Astrocyte (in vitro differentiated cells and primary cell): ENCODE data around the gene ARMH1. TPM values are rescaled to one million over a fixed set of nuclear protein-coding genes. Genes with fewer than 3 reads are reported as not detected.

Source experiments
- DNase-seq: peaks from one replicate; pipeline ENCODE4 v3.0.0-alpha.2; 2010; ENCODE audit warnings: low read depth
- FAIRE-seq: peaks from 2 replicates; lab custom pipeline; 2011; peaks lifted over from hg19 to GRCh38; lab: Jason Lieb, UNC
- H2AFZ ChIP-seq: 2 replicates; pipeline ENCODE4 v1.6.0; 2012; ENCODE audit warnings: low read depth, low read length, inconsistent platforms
- H3K27ac ChIP-seq: 2 replicates; pipeline ENCODE4 v1.5.1; 2011; ENCODE audit warnings: low read depth, low read length, inconsistent platforms
- H3K27me3 ChIP-seq: 2 replicates; pipeline ENCODE4 v1.6.0; 2011; ENCODE audit warnings: low read length, inconsistent platforms; ENCODE audit not compliant: insufficient read depth
- H3K36me3 ChIP-seq: 2 replicates; pipeline ENCODE4 v1.5.1; 2011; ENCODE audit warnings: low read length, inconsistent platforms; ENCODE audit not compliant: insufficient read depth
- H3K4me1 ChIP-seq: 2 replicates; pipeline ENCODE4 v1.5.1; 2011; ENCODE audit warnings: low read length, inconsistent platforms; ENCODE audit not compliant: insufficient read depth
- H3K4me2 ChIP-seq: 2 replicates; pipeline ENCODE4 v1.6.0; 2012; ENCODE audit warnings: low read length, inconsistent platforms
- H3K4me3 ChIP-seq: 2 replicates; pipeline ENCODE4 v1.5.1; 2011; ENCODE audit warnings: low read depth, mild to moderate bottlenecking, low read length, inconsistent platforms; ENCODE audit not compliant: insufficient read depth
- H3K79me2 ChIP-seq: 2 replicates; pipeline ENCODE4 v1.6.0; 2012; ENCODE audit warnings: mild to moderate bottlenecking, low read length, inconsistent platforms; ENCODE audit not compliant: insufficient read depth
- H3K9ac ChIP-seq: 2 replicates; pipeline ENCODE4 v1.6.0; 2012; ENCODE audit warnings: mild to moderate bottlenecking, low read length, inconsistent platforms
- H3K9me3 ChIP-seq: 2 replicates; pipeline ENCODE4 v1.5.1; 2012; ENCODE audit warnings: low read depth, mild to moderate bottlenecking, low read length, inconsistent platforms; ENCODE audit not compliant: insufficient read depth
- H4K20me1 ChIP-seq: 2 replicates; pipeline ENCODE4 v1.6.0; 2012; ENCODE audit warnings: low read length, inconsistent platforms; ENCODE audit not compliant: insufficient read depth
- H3K27ac Mint-ChIP-seq: one replicate; pipeline ENCODE4 v1.8.0; 2021; ENCODE audit warnings: mild to moderate bottlenecking, mixed read lengths; ENCODE audit not compliant: unreplicated experiment
- H3K27me3 Mint-ChIP-seq: one replicate; pipeline ENCODE4 v1.8.0; 2021; ENCODE audit warnings: low read depth, mixed read lengths; ENCODE audit not compliant: unreplicated experiment
- H3K36me3 Mint-ChIP-seq: one replicate; pipeline ENCODE4 v1.8.0; 2021; ENCODE audit warnings: low read depth, mixed read lengths; ENCODE audit not compliant: unreplicated experiment
- H3K4me1 Mint-ChIP-seq: one replicate; pipeline ENCODE4 v1.8.0; 2021; ENCODE audit warnings: low read depth, mixed read lengths; ENCODE audit not compliant: unreplicated experiment
- H3K4me3 Mint-ChIP-seq: one replicate; pipeline ENCODE4 v1.8.0; 2021; ENCODE audit warnings: mild to moderate bottlenecking, moderate library complexity, mixed read lengths; ENCODE audit not compliant: unreplicated experiment
- H3K9me3 Mint-ChIP-seq: one replicate; pipeline ENCODE4 v1.8.0; 2021; ENCODE audit warnings: mild to moderate bottlenecking, mixed read lengths; ENCODE audit not compliant: unreplicated experiment
- EZH2 ChIP-seq: IDR thresholded peaks from 2 replicates; pipeline ENCODE4 v1.6.1; 2012; ENCODE audit warnings: mild to moderate bottlenecking, low read length, inconsistent platforms; ENCODE audit not compliant: insufficient read depth
- total RNA-seq: library from RNA; stranded (reverse); gene quantifications from 2 replicates; pipeline ENCODE4 v1.2.1, GENCODE V29; 2021
- TF ChIP-seq, protein P1 (sequence below): IDR thresholded peaks from 2 replicates; pipeline ENCODE4 v1.5.1; 2011; ENCODE audit warnings: low read depth, mild to moderate bottlenecking, inconsistent platforms, low read length, moderate library complexity; ENCODE audit not compliant: insufficient read depth

The ARMH1 gene
- total RNA-seq, 1 donor from 2014 or later: 2.5 TPM

DNA sequence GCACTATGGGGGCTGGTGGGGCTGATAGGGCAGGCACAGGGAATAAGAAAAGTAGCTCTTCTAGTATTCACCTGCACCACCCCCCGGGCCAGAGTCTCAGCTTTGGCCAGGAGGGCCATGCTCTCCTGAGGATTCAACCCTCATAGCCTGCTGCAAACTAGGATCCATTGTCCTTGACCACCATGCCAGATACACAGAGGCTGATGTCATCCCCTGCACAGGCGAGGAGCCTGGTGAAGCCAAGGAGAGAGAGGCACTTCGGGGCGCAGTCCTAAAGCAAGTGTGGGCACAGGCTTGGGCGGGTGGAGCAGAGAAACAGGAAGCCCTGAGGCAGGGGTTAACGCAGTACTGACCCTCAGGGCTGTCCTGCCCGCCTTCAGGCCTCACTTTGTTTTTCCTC, 29.7 kb upstream of the ARMH1 start:
- DNase-seq (no peak), FAIRE-seq (no peak)
- Histone ChIP-seq H3K4me1 (peaks cover 9% of the 10 kb centered on the region), H4K20me1 (peaks cover 61% of the 10 kb centered on the region), H3K9me3 (no peaks in the 10 kb centered on the region), H3K4me3 (no peak overlapping the region), H3K27me3 (no peaks in the 10 kb centered on the region), H2AFZ (no peak overlapping the region), H3K27ac (no peak overlapping the region), H3K9ac (no peak overlapping the region), H3K36me3 (peaks cover 11% of the 10 kb centered on the region), H3K79me2 (peaks cover 4% of the 10 kb centered on the region), H3K4me2 (no peak overlapping the region)
- H3K4me3 Mint-ChIP-seq: no peak overlapping the region
- no peaks in the 10 kb centered on the region for H3K27me3 Mint-ChIP-seq
- peaks cover 24% of the 10 kb centered on the region for H3K36me3 Mint-ChIP-seq
- TF ChIP-seq, protein P1, sequence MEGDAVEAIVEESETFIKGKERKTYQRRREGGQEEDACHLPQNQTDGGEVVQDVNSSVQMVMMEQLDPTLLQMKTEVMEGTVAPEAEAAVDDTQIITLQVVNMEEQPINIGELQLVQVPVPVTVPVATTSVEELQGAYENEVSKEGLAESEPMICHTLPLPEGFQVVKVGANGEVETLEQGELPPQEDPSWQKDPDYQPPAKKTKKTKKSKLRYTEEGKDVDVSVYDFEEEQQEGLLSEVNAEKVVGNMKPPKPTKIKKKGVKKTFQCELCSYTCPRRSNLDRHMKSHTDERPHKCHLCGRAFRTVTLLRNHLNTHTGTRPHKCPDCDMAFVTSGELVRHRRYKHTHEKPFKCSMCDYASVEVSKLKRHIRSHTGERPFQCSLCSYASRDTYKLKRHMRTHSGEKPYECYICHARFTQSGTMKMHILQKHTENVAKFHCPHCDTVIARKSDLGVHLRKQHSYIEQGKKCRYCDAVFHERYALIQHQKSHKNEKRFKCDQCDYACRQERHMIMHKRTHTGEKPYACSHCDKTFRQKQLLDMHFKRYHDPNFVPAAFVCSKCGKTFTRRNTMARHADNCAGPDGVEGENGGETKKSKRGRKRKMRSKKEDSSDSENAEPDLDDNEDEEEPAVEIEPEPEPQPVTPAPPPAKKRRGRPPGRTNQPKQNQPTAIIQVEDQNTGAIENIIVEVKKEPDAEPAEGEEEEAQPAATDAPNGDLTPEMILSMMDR: no peak
- TF ChIP-seq EZH2: no peak
- H3K27ac Mint-ChIP-seq: no peak overlapping the region
- H3K4me1 Mint-ChIP-seq: peaks cover 11% of the 10 kb centered on the region
- no peaks in the 10 kb centered on the region for H3K9me3 Mint-ChIP-seq

DNA sequence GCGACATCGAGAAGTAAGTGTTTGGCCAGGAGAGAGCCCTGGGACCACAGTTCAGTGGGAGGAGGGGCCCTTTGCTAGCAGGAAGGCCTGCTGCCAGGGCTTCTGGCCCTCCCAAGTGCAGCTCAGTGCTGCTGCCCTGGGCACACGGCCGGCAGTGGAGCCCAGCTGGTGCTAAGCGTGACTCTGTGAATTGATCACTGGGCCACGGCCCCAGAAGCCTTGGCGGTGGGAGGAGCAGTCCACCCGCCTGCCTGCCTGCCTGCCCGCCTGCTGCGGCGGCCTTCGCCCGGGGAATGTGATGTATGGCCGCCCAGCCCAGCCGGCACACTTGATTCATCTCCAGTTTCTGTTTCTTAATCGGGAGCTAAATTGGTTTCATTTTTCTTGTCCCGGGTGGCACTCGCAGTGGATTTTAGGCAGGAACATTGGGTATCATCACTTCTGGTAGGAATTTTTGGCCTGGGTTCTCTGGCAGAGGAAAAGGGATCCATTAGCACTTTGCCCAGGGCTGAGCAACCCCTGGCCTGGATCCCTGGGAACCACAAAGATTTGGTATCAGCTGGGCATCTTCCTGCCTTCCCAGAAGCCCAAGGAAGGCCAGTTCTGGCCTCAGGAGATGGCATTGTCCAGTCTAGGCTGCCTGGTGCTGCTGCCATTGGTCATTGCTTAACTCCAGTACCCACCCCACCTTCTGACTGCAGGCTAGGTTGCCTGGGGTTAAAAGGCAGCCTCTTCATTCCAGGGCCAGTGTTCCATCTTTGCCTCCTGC, 28.9 kb upstream of the ARMH1 start:
- DNase-seq: peak; percentile 42
- Histone ChIP-seq H3K4me2 (no peak overlapping the region), H3K4me3 (no peak overlapping the region), H3K9ac (no peak overlapping the region), H3K9me3 (no peaks in the 10 kb centered on the region), H3K27me3 (no peaks in the 10 kb centered on the region), H3K79me2 (peaks cover 4% of the 10 kb centered on the region), H3K36me3 (peaks cover 13% of the 10 kb centered on the region), H3K4me1 (peaks cover 9% of the 10 kb centered on the region), H2AFZ (no peak overlapping the region), H3K27ac (no peak overlapping the region), H4K20me1 (peaks cover 61% of the 10 kb centered on the region)
- no peaks in the 10 kb centered on the region for H3K27me3 Mint-ChIP-seq
- H3K36me3 Mint-ChIP-seq: peaks cover 24% of the 10 kb centered on the region
- H3K27ac Mint-ChIP-seq: no peak overlapping the region
- FAIRE-seq: no peak
- H3K4me3 Mint-ChIP-seq: peak overlapping the region; percentile 27
- TF ChIP-seq, protein P1: no peak
- no peak for TF ChIP-seq EZH2
- no peaks in the 10 kb centered on the region for H3K9me3 Mint-ChIP-seq
- H3K4me1 Mint-ChIP-seq: peaks cover 11% of the 10 kb centered on the region
